Heart left ventricle (tissue), 13 donors: Measurements from ENCODE around the gene FBXO42.

Experiments used
- POLR2A ChIP-seq, 2 donors: fragments of 450-650 bp; IDR thresholded peaks; one replicate each; pipeline ENCODE4 v1.6.1; 2017; ENCODE audit warnings: antibody characterized with exemption in 2 of 2, mild to moderate bottlenecking in 2 of 2, moderate library complexity in 2 of 2
- TF ChIP-seq, protein P1 (sequence below), 12 donors: fragments of 200-600 bp; sonication (generic) in 4 of 12; IDR thresholded peaks; one replicate each; pipeline versions ENCODE4 v1.5.0 to v1.8.0; 2018 to 2022; ENCODE audit warnings: antibody characterized with exemption in 12 of 12, mild to moderate bottlenecking in 5 of 12
- donor health status: ischemic (EF 13 %, LVEDD 7.1; RV severe dilation, severe dysfunction).
- donor health status: DM: no; HTN: yes; CAD: no.
- donor health status: DM: no; HTN: no; CAD: no.
- donor health status: ischemic (EF 25% LVEDD 6.9; RV normal size, moderate dysfunction).
- donor health status: ischemic (EF 25% LVEDD 5.7; RV mildly dilated, moderate dysfunction).
- donor health status: ischemic (EF 35%, LVEDD 5.7; RV mildly dilated, moderate dysfunction).
- donor health status: nonischemic (EF 11% LVEDD 7.7; RV severe dilation, severe dysfunction).
- donor health status: DM: yes; HTN: yes; CAD: no.
- donor health status: PGD.
- donor health status: ischemic (EF 29% LVEDD 5.4; RV normal size, mild dysfunction).
- donor health status: nonischemic (EF 23%, LVEDD 6.1; RV moderate dilation, normal function).

DNA sequence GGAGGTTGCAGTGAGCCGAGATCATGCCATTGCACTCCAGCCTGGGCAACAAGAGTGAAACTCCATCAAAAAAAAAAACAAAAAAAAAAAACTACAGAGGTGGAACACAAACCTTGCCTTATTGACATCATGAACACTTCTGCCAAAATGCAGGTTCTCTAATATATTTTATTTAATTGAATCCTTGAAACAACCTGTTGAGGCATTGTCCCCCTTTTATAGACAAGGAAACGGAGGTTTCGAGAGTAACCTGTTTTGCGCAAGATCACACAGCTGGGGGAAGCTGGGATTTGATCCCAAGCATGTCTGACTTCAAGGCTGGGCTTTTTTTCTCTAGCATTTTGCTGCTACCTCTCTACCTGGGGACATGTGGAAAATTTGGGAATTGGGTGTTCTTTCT lies 17.5 kb upstream of the FBXO42 start:
- TF ChIP-seq, protein P1, sequence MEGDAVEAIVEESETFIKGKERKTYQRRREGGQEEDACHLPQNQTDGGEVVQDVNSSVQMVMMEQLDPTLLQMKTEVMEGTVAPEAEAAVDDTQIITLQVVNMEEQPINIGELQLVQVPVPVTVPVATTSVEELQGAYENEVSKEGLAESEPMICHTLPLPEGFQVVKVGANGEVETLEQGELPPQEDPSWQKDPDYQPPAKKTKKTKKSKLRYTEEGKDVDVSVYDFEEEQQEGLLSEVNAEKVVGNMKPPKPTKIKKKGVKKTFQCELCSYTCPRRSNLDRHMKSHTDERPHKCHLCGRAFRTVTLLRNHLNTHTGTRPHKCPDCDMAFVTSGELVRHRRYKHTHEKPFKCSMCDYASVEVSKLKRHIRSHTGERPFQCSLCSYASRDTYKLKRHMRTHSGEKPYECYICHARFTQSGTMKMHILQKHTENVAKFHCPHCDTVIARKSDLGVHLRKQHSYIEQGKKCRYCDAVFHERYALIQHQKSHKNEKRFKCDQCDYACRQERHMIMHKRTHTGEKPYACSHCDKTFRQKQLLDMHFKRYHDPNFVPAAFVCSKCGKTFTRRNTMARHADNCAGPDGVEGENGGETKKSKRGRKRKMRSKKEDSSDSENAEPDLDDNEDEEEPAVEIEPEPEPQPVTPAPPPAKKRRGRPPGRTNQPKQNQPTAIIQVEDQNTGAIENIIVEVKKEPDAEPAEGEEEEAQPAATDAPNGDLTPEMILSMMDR (IDR thresholded peaks at IDR 0.05): no peak
- TF ChIP-seq POLR2A (IDR thresholded peaks at IDR 0.05): no peak
